CD4-positive, alpha-beta T cell treated with Interleukin-6 for 4 hours (primary cell): Measurements from ENCODE around the gene TNFSF13B.
A peak's percentile ranks its signal among the peaks of the same experiment; 100 is the strongest.
"Not testable (repeated sequence)": the region's sequence is repeated elsewhere in the genome, so short reads cannot be mapped to it uniquely, and the experiment has no call there.

ENCODE experiments used
- DNase-seq: peaks from one replicate; pipeline ENCODE4 v3.0.0-alpha.2; 2020; ENCODE audit warnings: mixed read lengths

The TNFSF13B gene

DNA sequence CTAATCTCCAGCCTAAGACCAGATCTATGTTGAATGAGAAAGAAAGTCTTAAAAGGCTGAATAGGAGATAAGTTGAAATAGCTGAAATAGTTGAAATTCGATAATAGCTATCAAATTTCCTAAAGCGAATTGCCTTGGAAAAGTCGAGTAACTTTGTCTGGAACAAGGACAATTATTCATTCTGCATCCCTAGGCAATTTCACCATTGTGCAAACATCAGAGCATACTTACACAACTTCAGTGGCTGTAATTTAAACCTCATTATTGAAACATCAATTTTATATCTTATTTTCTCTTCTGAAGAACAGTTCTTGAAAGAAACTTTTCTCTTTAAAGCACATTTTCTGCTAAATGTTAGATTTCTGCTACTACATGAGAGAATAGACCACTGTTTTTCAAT, 13.6 kb downstream of the TNFSF13B start:
- DNase-seq, result no peak

DNA sequence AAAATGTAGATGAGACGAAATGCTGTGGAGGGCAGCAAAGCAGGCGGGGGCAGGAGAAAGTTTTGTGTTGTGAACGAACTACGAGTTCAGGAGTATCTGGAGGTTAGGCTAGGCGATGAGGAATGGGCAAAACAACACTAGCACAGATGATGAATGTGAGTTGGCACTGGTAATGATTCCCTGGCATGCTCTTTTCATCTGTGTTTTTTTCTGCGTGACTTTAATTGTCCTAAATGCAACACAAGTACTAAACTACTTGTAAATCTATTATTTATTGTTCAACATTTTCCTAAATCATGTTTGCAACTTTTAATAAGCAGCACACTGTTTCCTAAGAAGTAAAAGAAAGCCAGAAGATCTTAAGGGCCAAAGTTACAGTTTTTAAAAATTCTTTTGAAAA, 19.2 kb downstream of the TNFSF13B start:
- no peak for DNase-seq

DNA sequence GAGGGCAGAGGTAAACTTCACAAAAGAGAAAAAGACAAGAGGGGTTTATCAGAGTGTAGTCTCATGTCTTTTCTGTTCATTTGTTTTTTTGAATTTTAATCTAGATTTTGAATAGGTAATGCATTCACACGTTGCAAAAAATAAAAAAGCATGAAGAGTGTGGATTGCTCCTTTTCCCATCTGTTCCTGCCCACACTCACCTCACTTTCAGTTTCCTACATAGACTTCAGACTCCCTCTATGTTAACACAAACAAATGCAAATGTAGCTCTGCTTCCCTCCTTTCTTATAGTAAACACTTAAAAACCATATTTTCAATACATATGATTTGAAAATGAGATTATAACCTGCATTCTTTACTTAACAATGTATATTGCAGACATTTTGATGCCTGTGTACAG, 20.3 kb downstream of the TNFSF13B start:
- DNase-seq, result no peak

DNA sequence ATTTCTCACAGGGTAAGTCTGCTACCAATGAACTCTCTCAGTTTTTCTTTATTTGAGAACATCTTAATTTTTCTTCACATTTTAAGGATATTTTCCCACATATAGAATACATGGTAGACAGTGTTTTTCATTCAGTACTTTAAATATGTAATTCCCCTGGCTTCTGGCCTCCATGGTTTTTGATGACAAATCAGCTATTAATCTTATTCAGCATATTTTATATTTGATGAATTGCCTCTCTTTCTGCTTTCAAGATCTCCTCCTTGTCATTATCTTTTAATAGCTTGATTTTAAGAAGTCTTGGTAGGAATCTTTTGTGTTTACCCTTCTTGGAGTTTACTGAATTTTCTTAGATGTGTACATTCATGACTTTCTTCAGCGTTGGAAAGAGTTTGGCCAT, 27.6 kb downstream of the TNFSF13B start:
- DNase-seq, result no peak

DNA sequence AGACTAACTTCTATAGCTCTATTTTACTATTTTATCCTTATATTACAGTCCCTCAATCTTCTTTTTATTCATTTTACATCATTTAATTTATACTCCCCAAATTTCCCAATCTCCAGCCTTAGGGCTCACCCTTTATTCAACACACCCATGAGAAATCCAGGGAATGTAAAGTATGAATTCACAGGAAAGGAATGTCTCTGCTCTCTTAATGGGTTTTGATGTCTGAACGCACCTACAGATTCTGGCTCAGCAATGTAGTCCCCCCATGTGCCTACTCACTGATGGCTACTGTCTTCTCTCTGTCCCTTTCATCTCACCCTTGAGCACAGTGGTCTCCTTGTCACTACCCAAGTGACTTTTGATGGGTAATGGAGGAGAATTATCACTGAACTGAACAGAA, 32.8 kb downstream of the TNFSF13B start:
- no peak for DNase-seq

DNA sequence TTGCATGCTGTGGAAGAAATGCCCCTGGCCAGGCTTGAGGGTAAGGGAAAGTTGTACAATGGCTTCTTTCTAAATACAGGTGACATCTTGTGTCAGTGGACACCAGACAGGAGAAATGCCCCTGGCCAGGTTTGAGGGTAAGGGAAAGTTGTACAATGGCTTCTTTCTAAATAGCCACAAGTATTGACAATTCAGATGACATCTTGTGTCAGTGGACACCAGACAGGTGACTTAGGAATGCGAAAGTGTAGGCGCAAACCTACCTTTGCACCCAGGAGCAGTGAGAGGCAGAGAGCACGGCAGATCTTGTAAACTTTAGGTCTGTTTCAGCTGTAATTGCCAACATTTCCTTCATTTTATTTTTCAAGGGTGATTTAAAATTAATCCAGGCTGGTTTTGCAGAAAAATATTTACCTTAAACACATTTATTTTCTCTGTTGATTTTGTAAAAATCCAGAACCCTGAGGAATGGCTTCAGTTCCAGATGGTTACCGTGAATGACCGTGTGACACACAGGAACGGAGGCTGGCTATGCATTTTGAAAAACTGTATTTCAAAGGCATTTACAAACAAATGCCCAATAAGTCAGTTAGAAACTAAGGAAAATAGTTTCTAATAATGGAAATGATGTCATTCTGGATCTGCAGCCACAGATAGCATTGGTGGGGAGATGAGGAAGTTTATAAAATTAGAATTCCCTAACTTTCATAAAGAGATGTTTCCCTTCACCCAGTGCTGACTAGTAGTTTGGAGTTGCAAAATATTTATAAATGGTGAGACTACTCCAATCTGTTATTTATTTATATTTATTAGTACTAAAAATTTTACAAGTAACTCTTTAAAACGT, 34.9 kb downstream of the TNFSF13B start:
- DNase-seq, result no peak

DNA sequence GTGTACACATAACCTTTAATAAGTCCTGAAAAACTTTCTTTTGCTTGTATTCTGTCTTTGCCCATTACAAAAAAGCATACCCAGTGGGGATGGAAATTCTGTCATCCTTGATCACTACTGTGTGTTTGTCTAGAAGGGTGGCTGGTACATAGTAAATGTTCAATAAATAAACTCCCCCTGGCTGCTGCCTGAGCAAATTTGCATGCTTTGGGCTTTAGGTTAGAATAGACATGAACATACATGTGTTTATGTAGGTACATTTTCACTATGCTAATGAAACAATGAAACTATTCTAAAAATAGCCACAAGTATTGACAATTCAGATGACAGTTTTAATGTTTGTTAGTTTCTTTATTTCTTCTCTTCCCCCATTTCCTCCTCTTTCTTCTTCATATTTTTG, 36.1 kb downstream of the TNFSF13B start:
- no peak for DNase-seq

DNA sequence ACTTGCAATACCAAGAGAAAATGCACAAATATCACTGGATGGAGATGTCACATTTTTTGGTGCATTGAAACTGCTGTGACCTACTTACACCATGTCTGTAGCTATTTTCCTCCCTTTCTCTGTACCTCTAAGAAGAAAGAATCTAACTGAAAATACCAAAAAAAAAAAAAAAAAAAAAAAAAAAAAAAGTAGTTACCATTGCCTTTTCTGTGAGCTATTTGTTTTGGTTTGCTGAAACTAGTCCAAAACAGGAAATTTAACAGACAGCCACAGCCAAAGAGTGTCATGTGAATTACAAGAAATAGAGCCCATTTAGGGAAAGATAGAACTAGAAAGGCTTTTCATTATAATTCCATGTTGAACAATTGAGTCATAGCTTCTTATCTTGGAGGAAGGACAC, 37.3 kb downstream of the TNFSF13B start:
- no peak for DNase-seq

DNA sequence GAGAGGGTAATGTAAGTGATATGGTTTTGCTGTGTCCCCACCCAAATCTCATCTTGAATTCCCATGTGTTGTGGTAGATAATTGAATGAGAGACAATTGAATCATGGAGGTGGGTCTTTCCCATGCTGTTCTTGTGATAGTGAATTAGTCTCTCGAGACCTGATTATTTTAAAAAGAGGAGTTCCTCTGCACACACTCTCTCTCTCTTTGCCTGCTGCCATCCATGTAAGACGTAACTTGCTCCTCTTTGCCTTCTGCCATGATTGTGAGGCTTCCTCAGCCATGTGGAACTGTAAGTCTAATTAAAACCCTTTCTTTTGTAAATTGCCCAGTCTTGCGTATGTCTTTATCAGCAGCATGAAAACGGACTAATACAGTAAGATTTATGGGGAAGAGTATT, 42.1 kb downstream of the TNFSF13B start:
- not testable (repeated sequence) for DNase-seq

DNA sequence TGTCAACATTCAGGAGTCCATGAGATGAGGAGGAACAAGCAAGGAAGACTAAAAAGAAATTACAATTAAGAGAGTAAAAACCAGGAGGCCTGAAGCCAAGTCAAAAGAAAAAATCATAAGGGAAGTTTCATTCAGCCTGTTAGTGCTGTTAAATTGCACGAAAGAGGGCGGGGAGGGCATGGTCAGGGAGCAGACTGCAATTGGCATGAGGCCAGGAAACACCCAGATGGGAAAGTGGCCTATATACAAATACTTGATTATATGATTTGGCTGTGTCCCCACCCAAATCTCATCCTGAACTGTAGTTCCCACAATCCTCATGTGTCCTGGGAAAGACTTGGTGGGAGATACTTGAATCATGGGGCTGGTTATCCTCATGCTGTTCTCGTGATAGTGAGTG, 43.9 kb downstream of the TNFSF13B start:
- no peak for DNase-seq

DNA sequence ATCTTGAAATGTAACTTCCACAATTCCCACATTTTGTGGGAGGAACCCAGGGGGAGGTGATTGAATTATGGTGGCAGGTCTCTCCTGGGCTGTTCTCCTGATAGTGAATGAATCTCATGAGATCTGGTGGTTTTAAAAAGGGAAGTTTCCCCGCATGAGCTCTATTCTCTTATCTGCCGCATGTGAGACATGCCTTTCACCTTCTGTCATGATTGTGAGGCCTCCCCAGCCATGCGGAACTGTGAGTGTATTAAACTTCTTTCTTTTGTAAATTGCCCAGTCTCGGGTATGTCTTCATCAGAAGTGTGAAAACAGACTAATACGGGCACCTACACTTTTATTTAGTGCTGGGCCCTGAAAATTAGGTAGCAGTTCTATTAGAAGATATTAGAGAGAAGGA, 45.8 kb downstream of the TNFSF13B start:
- no peak for DNase-seq

DNA sequence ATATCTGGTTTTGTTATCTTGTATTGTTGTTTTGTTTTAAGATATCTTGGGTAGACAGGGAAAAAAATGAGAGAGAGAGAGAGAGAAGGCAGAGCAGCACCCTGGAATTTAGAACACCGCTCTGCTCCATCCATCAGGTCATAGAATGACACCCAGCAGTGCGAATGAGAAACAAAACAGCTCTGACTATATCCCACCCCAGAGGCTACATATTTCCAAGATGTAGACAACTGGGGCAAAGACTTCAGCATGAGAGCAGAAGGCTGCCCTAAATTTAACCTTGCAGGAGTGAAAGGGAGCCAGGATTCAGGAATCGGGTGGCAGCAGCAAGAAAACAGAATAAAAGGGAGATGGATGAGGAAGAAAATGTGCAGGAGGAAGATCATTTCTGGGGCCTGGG, 46.5 kb downstream of the TNFSF13B start:
- no peak for DNase-seq

DNA sequence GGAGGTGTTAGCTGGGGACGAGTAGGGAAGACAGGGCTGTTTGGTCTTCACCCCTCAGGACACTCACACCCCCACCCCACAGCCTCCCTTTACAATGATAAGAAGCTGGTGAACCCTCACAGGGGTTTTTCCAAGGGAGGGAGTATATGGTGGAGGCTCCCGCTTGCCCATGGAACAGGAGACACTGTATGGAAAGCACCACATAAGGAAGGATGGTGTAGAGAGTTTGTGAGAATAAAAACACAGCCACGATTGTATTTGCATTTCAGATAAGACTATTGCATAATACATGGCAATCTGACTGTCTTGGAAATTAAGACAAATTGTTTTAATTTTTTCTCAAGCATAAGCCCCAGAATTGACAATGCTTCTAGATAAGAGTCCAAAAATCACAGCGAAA, 46.9 kb downstream of the TNFSF13B start:
- no peak for DNase-seq

DNA sequence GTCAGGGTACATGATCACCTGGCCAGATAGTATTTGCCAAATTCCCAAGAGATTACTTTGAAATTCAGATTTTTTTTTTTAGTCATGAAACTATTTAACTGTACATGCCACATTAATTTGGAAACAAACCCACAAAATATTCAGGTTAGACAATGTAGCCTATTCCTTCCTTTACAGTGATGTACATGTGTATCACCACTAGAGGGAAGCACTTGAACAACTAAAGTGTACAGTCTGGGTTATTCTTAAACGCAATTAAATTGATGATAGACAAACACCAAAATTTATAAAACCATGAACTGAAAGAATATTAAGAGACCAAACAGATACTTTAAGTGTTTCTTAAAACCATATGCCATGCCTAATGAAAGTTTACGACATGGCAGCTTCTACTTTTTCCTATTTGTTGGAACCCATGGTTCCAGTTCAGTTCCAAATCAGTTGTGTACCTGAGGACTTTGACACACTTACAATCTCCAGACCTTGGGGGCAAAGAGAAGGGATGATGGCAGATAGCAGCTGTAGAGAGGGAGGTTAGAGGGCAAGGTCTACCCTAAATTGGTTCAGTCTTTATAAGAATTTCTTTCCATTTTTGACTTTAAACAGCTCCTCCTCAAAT, 52.8 kb downstream of the TNFSF13B start:
- DNase-seq, result no peak

DNA sequence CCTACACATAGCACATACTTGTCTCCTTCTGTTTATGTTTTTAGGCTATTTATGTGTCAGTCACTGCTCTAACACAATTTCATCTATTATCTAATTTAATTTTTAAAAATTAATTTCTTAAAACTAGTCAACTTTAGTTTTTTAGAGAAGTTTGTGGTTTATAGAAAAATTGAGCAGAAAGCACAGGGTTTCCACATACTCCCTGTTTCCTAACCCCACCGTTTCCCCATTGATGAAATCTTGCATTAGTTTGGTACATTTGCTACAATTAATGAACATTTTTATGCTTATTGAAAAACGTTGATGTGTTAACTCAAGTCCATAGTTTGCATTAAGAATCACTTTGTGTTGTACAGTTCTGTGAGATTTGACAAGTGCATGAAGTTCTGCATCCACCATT, 53.5 kb downstream of the TNFSF13B start:
- DNase-seq, result no peak

DNA sequence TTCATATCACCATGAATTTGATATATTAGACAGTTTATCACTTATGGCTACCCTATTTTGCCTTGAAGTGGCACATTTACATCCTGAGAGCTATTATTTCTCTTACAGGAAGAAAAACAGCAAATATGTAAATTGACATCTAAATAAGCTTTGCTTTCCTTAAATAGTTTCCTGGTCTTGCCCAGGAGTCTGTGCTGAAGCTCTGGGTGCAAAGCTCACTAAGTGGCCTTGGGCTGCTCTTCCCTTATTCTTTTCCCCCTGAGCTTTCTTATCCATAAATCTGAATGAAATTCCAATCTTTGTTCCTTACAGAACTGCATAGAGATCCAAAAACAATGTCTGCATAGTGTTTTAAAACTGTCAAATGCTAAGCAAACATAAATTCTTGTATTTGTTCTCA, 56.3 kb downstream of the TNFSF13B start:
- no peak for DNase-seq

DNA sequence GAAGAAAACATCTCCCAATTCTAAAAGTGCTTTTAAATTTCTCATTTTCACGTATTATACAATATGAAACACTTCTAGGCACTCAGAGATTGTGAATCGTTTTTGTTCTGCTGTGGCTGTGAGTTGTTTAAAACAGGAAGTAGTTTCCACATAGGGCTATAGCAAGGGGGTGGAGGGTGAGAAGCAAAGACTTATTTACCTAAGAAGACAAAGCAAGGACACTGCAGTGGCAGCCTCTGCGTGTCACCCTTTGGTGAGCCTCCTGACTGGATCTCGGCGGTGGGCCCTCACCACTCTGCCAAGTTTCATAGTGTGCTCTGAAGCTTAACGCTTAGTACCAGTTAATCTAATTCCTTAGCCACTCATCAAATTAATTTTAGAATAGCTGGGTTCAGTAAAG, 56.8 kb downstream of the TNFSF13B start:
- DNase-seq, result peak; percentile 26

DNA sequence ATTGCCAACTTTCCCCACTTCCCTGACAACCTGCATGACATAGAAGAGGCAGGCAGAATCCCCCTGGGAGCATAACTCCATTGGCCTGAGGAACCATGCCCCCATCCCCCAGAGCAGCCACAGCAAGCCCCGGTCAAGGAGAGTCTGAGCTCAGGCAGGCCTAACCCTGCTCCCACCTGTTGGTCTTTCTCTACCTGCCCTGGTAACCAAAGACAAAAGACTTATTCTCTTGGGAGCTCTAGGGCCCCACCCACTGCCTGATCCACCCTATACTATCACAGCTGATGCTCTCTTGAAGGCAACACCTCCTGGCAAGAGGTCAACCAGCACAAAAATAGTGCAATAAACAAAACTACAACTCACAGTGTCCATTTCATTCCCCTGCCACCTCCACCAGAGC, 59.3 kb downstream of the TNFSF13B start:
- no peak for DNase-seq

DNA sequence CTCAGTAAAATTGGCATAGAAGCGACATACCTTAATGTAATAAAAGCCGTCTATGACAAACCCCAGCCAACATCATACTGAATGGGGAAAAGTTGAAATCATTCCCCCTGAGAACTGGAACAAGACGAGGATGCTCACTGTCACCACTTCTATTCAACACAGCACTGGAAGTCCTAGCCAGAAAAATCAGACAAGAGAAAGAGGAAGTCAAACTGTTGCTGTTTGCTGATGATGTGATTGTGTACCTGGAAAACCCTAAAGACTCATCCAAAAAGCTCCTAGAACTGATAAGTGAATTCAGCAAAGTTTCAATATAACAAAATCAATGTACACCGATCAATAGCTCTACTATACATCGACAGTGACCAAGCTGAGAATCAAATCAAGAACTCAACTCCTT, 63.3 kb downstream of the TNFSF13B start:
- DNase-seq, result no peak

DNA sequence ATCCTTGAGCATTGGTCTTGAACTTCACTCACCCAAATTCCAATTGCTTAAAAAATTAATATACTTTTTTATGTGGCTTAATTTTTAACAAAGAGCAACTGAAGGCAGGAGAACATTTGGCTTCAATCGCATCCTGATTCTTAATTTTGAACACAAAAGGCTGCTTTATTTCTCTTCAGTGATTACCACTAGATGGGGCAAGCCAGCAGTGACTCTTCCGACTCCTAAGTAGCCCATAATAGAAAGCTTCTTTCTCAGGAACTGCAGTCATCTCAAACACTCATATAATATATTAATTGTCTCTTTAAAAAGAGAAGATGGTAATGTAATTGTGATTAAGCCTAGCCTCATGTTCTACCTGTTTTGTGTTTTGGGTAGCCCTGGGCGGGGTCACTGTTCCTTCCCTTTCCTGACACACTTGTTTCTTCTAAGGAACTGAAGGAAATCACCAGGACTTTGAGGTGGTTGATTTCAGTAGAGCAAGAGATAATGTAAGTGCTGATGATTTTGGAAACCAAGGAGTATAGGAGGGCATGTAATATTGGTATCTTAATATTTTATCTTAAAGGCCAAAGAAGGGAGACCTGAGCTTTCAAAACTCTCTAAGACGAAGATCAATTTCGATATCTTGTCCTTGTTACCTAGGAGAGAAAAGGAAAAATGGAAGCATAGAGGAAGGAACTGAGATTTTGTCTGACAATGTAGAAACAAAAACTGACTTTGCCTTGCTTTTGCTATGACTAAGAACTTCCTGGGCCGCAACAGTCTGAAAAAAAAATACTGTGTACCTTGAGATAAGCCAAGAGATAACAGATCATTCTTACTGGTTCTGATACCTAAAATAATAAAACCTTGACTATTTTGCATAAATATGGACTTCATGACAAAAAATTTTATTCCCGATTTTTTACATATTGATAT, 73.1 kb downstream of the TNFSF13B start:
- DNase-seq, result peak; percentile 22

DNA sequence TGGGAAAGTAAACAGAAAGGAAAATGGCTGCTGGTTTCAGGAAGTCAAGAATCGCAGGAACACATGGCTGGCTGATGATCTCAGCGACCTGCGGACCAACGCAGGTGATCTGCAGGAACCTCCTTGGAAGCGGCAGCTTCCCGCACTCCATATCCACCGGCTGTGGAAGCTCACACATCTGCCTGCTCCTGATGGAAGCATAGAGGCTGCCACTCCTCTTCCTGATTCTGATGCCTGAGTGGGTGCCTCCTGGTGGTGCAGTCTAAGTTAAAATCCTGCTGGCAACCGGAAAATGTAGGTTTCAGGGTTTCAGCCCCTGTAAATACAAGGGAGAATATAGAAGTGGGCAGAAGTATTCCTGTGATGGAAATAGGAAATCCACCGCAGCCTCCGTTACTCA, 75.5 kb downstream of the TNFSF13B start:
- DNase-seq, result no peak

DNA sequence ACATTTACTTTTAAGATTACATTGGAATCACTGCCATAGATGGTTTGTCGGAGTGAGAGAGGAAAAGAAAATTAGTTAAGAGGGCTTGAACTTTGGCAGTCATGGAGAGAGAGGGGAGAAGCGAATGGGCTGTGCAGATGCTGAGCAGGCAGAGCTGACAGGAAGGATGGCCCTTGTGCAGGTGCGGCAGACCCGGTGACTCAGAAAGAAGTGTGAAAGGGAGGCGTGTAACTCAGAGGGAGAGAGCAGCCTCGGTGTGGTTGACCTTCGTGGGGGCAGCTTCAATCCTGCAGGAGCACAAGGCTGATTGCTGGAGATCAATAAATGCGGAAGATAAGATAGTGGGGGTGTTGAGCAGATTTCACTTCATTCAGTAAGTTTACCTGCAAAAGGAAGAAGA, 76.9 kb downstream of the TNFSF13B start:
- peak; percentile 46 for DNase-seq

DNA sequence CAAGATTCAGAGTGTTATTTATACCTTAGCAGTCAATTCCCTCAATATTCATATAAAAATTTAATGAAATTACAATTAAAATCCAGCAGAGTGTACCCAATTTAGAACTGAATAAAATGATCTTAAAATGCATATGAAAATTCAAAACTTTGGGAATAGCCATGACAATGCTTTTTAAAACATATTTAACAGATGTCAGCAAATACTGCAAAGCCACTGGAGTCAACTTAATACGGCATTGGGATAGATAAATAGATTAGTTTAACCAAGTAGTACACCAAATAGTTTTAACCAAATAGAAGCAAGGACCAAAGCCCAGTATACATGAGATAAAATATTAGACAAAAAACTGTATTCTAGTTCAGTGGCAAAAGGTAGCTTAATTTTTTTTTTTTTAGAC, 79.8 kb downstream of the TNFSF13B start:
- DNase-seq, result no peak

DNA sequence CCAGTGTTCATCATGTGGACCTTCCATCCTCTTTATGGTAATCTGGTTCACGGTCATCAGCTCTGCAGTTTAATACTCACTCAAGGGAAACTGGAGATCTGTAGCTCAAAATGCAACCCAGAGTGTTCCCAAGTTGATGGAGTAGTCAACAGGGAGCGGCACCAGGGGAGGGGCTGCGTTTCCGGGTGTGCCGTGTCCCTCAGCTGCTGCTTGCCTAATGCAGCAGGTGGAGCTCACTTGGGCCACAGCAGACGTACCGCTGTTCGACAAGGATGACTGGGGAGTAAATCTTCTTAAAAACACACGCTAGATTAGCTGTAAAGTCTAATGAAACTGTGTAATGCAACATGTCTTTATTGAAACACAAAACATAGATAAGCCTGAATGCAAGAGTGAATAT, 81.1 kb downstream of the TNFSF13B start:
- DNase-seq, result no peak
